ENCODE measurements around the gene NEK8. TPM values are rescaled to one million over a fixed set of nuclear protein-coding genes. Genes with fewer than 3 reads are reported as not detected.
A peak's percentile ranks its signal among the peaks of the same experiment; 100 is the strongest.

NEK8 gene
- total and polyA plus RNA-seq, 9 of the 15 experiments (the other 6 are each of a cell fraction or from before 2014, with no cell fraction given) = 0.98 to 16.6 (median 4.6) TPM

GRCh38 chr17:28710861-28711722 lies 17.5 kb upstream of the NEK8 start (continued):
- TF ChIP-seq REST (IDR thresholded peaks at IDR 0.05; ENCODE audit: borderline replicate concordance) = peak; percentile 89
- no peak for TF ChIP-seq REST (CRISPR knock-in tag; IDR thresholded peaks at IDR 0.05; ENCODE audit: low read depth)
- no peak for TF ChIP-seq CAMTA2 (CRISPR knock-in tag; conservative IDR thresholded peaks at IDR 0.05)
- TF ChIP-seq ZNF766 (CRISPR knock-in tag; conservative IDR thresholded peaks at IDR 0.05) = no peak
- no peak; the same call in 1 of the 2 replicates for TF ChIP-seq CBX5 (IDR thresholded peaks at IDR 0.05; ENCODE audit: borderline replicate concordance, low read depth)
- TF ChIP-seq NFE2 (IDR thresholded peaks at IDR 0.05; ENCODE audit: low read depth) = no peak
- peak; percentile 73 for TF ChIP-seq POLR2B (IDR thresholded peaks at IDR 0.05; ENCODE audit: low read depth, partially characterized antibody)
- TF ChIP-seq FOXK2 (conservative IDR thresholded peaks at IDR 0.05 in 1 of 2, IDR thresholded peaks at IDR 0.05 in 1 of 2; ENCODE audit: low read depth in 2 of 2) = no peak
- TF ChIP-seq AFF4 (CRISPR knock-in tag; IDR thresholded peaks at IDR 0.05) = no peak
- no peak; the same call in 1 of the 2 replicates for TF ChIP-seq CHD2 (IDR thresholded peaks at IDR 0.05; ENCODE audit: low read depth, low read length)
- TF ChIP-seq RB1 (IDR thresholded peaks at IDR 0.05; ENCODE audit: low read depth) = peak; percentile 61; the same call in 1 of the 2 replicates
- peak; percentile 54; the same call in 1 of the 2 replicates for TF ChIP-seq HDAC8 (tag; IDR thresholded peaks at IDR 0.05)
- 0 out of 2 replicates have a peak, but pooled peaks have one; percentile 15 for TF ChIP-seq PKNOX1 (IDR thresholded peaks at IDR 0.05)
- no peak for TF ChIP-seq SRSF1 (IDR thresholded peaks at IDR 0.05; ENCODE audit: low read depth, low read length)

All from K562 (cell line).